ENCODE data around the gene KLHDC8A. TPM values are rescaled to one million over a fixed set of nuclear protein-coding genes. Genes with fewer than 3 reads are reported as not detected.

Gene KLHDC8A
- total and polyA plus RNA-seq, 9 of the 15 experiments (the other 6 are each of a cell fraction or from before 2014, with no cell fraction given): 0.01 to 0.54 (median 0.04) TPM; not detected in 6

GRCh38 chr1:205326812-205327466 lies 29.8 kb downstream of the KLHDC8A start (continued):
- TF ChIP-seq ZNF584 (CRISPR knock-in tag; IDR thresholded peaks at IDR 0.05; ENCODE audit: low read depth) (0 out of 2 replicates have a peak, but pooled peaks have one; percentile 77), CAMTA2 (CRISPR knock-in tag; conservative IDR thresholded peaks at IDR 0.05) (no peak), RBBP5 (IDR thresholded peaks at IDR 0.05; ENCODE audit: borderline replicate concordance, insufficient read depth, low read length, poor library complexity, severe bottlenecking) (no peak), ZNF764 (CRISPR knock-in tag; IDR thresholded peaks at IDR 0.05; ENCODE audit: low read depth) (no peak), ATF7 (IDR thresholded peaks at IDR 0.05) (no peak; the same call in 1 of the 2 replicates), ZNF354B (CRISPR knock-in tag; IDR thresholded peaks at IDR 0.05) (no peak), CBX1 (IDR thresholded peaks at IDR 0.05; ENCODE audit: low read depth) (no peak), ZKSCAN1 (IDR thresholded peaks at IDR 0.05; ENCODE audit: low read depth, low read length) (no peak), POLR2AphosphoS5 (IDR thresholded peaks at IDR 0.05; ENCODE audit: control insufficient read depth, insufficient read depth, low read depth, low read length) (no peak), ELK3 (CRISPR knock-in tag; IDR thresholded peaks at IDR 0.05) (no peak), PTTG1 (tag; IDR thresholded peaks at IDR 0.05; ENCODE audit: low read depth) (no peak), NFYB (IDR thresholded peaks at IDR 0.05; ENCODE audit: extremely low read depth, insufficient read length) (no peak), NRF1 (conservative IDR thresholded peaks at IDR 0.05 in 1 of 2, IDR thresholded peaks at IDR 0.05 in 1 of 2) (no peak), ZNF134 (CRISPR knock-in tag; conservative IDR thresholded peaks at IDR 0.05) (0 out of 2 replicates have a peak, but pooled peaks have one; percentile 21), MIER1 (IDR thresholded peaks at IDR 0.05; ENCODE audit: low read depth) (no peak), PPARD (CRISPR knock-in tag; IDR thresholded peaks at IDR 0.05) (no peak), MAZ (CRISPR knock-in tag; conservative IDR thresholded peaks at IDR 0.05 in 1 of 2, IDR thresholded peaks at IDR 0.05 in 1 of 2) (peak in 1 of 2 experiments; percentile 79; a peak in 2 of 4 replicates), ARHGAP35 (IDR thresholded peaks at IDR 0.05; ENCODE audit: partially characterized antibody) (no peak), MECOM (CRISPR knock-in tag; IDR thresholded peaks at IDR 0.05) (no peak)
- TF ChIP-seq, protein P1, sequence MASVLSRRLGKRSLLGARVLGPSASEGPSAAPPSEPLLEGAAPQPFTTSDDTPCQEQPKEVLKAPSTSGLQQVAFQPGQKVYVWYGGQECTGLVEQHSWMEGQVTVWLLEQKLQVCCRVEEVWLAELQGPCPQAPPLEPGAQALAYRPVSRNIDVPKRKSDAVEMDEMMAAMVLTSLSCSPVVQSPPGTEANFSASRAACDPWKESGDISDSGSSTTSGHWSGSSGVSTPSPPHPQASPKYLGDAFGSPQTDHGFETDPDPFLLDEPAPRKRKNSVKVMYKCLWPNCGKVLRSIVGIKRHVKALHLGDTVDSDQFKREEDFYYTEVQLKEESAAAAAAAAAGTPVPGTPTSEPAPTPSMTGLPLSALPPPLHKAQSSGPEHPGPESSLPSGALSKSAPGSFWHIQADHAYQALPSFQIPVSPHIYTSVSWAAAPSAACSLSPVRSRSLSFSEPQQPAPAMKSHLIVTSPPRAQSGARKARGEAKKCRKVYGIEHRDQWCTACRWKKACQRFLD (CRISPR knock-in tag; IDR thresholded peaks at IDR 0.05): peak; percentile 63; the same call in 1 of the 2 replicates
- TF ChIP-seq, protein P2, sequence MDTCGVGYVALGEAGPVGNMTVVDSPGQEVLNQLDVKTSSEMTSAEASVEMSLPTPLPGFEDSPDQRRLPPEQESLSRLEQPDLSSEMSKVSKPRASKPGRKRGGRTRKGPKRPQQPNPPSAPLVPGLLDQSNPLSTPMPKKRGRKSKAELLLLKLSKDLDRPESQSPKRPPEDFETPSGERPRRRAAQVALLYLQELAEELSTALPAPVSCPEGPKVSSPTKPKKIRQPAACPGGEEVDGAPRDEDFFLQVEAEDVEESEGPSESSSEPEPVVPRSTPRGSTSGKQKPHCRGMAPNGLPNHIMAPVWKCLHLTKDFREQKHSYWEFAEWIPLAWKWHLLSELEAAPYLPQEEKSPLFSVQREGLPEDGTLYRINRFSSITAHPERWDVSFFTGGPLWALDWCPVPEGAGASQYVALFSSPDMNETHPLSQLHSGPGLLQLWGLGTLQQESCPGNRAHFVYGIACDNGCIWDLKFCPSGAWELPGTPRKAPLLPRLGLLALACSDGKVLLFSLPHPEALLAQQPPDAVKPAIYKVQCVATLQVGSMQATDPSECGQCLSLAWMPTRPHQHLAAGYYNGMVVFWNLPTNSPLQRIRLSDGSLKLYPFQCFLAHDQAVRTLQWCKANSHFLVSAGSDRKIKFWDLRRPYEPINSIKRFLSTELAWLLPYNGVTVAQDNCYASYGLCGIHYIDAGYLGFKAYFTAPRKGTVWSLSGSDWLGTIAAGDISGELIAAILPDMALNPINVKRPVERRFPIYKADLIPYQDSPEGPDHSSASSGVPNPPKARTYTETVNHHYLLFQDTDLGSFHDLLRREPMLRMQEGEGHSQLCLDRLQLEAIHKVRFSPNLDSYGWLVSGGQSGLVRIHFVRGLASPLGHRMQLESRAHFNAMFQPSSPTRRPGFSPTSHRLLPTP (IDR thresholded peaks at IDR 0.05; ENCODE audit: borderline replicate concordance, extremely low read depth, insufficient read length): no peak
- TF ChIP-seq, protein P3, sequence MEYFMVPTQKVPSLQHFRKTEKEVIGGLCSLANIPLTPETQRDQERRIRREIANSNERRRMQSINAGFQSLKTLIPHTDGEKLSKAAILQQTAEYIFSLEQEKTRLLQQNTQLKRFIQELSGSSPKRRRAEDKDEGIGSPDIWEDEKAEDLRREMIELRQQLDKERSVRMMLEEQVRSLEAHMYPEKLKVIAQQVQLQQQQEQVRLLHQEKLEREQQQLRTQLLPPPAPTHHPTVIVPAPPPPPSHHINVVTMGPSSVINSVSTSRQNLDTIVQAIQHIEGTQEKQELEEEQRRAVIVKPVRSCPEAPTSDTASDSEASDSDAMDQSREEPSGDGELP (CRISPR knock-in tag; IDR thresholded peaks at IDR 0.05; ENCODE audit: borderline replicate concordance): peak; percentile 97
